Measurements from ENCODE around the gene SLC10A3. TPM values are rescaled to one million over a fixed set of nuclear protein-coding genes. Genes with fewer than 3 reads are reported as not detected.

Gene SLC10A3
- total RNA-seq, 1 donor from 2014 or later = 10.4 TPM

GRCh38 chrX:154450312-154450711 is 40.1 kb downstream of the SLC10A3 start:
- intact Hi-C loops (cut with micrococcal nuclease) = no loop called here
- H3K27me3 ChIP-seq (ENCODE audit: low read depth) = no peaks in the 10 kb centered on the region
- no peak for TF ChIP-seq CTCF (IDR thresholded peaks at IDR 0.05; ENCODE audit: borderline replicate concordance)
- no peak overlapping the region for H3K27ac ChIP-seq (replicated peaks)
- H3K4me3 ChIP-seq = no peak overlapping the region
- no peaks in the 10 kb centered on the region for H3K9me3 ChIP-seq (replicated peaks)
- peaks cover 6% of the 10 kb centered on the region for H3K4me1 ChIP-seq
- peaks cover 32% of the 10 kb centered on the region for H3K36me3 ChIP-seq
- DNase-seq = no peak

DNA sequence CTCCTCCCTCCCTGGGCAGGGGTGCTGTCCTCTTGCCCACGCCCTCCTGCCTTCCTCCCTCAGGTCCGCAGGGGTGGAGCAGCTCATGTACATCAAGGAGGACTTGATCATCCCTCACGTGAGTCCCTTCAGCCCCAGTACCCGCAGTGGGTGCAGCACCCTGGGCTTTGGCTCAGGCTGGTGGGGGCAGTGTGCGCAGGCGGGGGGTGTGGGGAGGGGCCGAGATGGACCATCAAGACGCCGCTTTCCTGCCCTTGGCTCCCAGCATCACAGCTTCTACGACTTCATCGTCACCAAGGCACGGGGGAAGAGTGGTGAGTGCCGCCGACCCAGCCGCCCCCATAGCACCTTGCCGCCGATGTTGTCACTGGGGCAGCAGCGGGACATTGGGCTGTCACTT is 40.8 kb downstream of the SLC10A3 start:
- no peak for DNase-seq
- Histone ChIP-seq H3K27ac (replicated peaks) (no peak overlapping the region), H3K4me1 (peaks cover 13% of the 10 kb centered on the region), H3K4me3 (no peak overlapping the region), H3K9me3 (replicated peaks) (no peaks in the 10 kb centered on the region), H3K36me3 (peaks cover 32% of the 10 kb centered on the region), H3K27me3 (ENCODE audit: low read depth) (no peaks in the 10 kb centered on the region)
- intact Hi-C loops (cut with micrococcal nuclease) = no loop called here
- no peak for TF ChIP-seq CTCF (IDR thresholded peaks at IDR 0.05; ENCODE audit: borderline replicate concordance)

DNA sequence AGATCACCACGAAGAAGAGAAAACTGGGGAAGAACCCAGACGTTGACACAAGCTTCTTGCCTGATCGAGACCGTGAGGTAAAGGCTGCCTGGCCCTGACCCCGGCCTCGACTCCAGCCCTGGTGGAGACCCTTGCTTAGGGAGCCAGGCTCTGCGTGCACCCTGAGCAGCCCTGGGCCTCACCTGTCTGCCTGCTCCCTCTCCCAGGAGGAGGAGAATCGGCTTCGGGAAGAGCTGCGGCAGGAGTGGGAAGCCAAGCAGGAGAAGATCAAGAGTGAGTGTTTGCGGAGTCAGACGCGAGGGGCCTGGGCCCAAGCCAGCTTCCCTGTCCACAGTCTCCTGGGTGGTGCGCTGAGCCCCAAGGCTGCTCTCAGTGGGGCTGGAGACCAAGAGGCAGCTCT is 41.9 kb downstream of the SLC10A3 start:
- Histone ChIP-seq H3K27me3 (ENCODE audit: low read depth) (no peaks in the 10 kb centered on the region), H3K4me3 (no peak overlapping the region), H3K4me1 (peaks cover 20% of the 10 kb centered on the region), H3K36me3 (peaks cover 32% of the 10 kb centered on the region), H3K27ac (replicated peaks) (no peak overlapping the region), H3K9me3 (replicated peaks) (no peaks in the 10 kb centered on the region)
- no peak for DNase-seq
- TF ChIP-seq CTCF (IDR thresholded peaks at IDR 0.05; ENCODE audit: borderline replicate concordance) = no peak
- intact Hi-C loops (cut with micrococcal nuclease) = no loop called here

- H3K9me3 ChIP-seq (replicated peaks) = no peaks in the 10 kb centered on the region
- H3K4me3 ChIP-seq = no peak overlapping the region
- H3K36me3 ChIP-seq = peaks cover 44% of the 10 kb centered on the region
- H3K27me3 ChIP-seq (ENCODE audit: low read depth) = no peaks in the 10 kb centered on the region
- H3K27ac ChIP-seq (replicated peaks) = no peak overlapping the region
- DNase-seq = no peak
- H3K4me1 ChIP-seq = peaks cover 22% of the 10 kb centered on the region
- TF ChIP-seq CTCF (IDR thresholded peaks at IDR 0.05; ENCODE audit: borderline replicate concordance) = no peak
- intact Hi-C loops (cut with micrococcal nuclease) = no loop called here
These were observed 44.0 kb downstream of the SLC10A3 start for GRCh38 chrX:154446430-154446829.

DNA sequence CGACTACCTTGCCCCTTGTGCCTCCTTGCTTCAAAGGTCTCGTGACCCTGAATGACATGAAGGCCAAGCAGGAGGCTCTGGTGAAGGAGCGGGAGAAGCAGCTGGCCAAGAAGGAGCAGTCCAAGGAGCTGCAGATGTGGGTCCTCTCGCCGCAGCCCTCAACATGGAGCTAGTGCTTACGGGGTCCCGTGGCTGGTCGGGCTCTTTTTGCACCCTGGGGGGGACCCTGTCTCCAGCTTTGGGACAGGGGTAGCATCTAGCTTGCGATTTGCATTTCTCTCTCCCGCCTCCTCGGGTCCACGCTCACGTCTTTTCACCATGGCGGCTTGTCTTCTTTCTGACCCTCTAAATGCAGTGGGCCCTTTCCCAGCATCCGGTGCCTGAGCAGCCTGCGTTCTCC is 44.7 kb downstream of the SLC10A3 start:
- intact Hi-C loops (cut with micrococcal nuclease) = no loop called here
- Histone ChIP-seq H3K27me3 (ENCODE audit: low read depth) (no peaks in the 10 kb centered on the region), H3K36me3 (peaks cover 48% of the 10 kb centered on the region), H3K4me1 (peaks cover 22% of the 10 kb centered on the region), H3K27ac (replicated peaks) (no peak overlapping the region), H3K9me3 (replicated peaks) (no peaks in the 10 kb centered on the region), H3K4me3 (no peak overlapping the region)
- no peak for TF ChIP-seq CTCF (IDR thresholded peaks at IDR 0.05; ENCODE audit: borderline replicate concordance)
- DNase-seq = no peak

All from left ventricle myocardium inferior (tissue), 1 donor.